ENCODE measurements around the gene UNC5C. TPM values are rescaled to one million over a fixed set of nuclear protein-coding genes. Genes with fewer than 3 reads are reported as not detected.

Gene UNC5C
- total RNA-seq, 1 donor from 2014 or later, result 2.2 TPM

GRCh38 chr4:95379633-95380032, 169.1 kb downstream of the UNC5C start:
- no peak for DNase-seq (ENCODE audit: low read depth)
- TF ChIP-seq CTCF (conservative IDR thresholded peaks at IDR 0.05; ENCODE audit: low read depth, low read length), result no peak
- no peak overlapping the region for H3K4me3 ChIP-seq (ENCODE audit: low read depth, low read length)

- DNase-seq (ENCODE audit: low read depth), result no peak
- TF ChIP-seq CTCF (conservative IDR thresholded peaks at IDR 0.05; ENCODE audit: low read depth, low read length), result no peak
- no peak overlapping the region for H3K4me3 ChIP-seq (ENCODE audit: low read depth, low read length)
Measured at GRCh38 chr4:95377366-95377900, 171.3 kb downstream of the UNC5C start.

GRCh38 chr4:95371476-95372224, 177.1 kb downstream of the UNC5C start:
- no peak overlapping the region for H3K4me3 ChIP-seq (ENCODE audit: low read depth, low read length)
- no peak for TF ChIP-seq CTCF (conservative IDR thresholded peaks at IDR 0.05; ENCODE audit: low read depth, low read length)
- DNase-seq (ENCODE audit: low read depth), result no peak

GRCh38 chr4:95367824-95368223, 180.9 kb downstream of the UNC5C start:
- H3K4me3 ChIP-seq (ENCODE audit: low read depth, low read length), result no peak overlapping the region
- no peak for TF ChIP-seq CTCF (conservative IDR thresholded peaks at IDR 0.05; ENCODE audit: low read depth, low read length)
- DNase-seq (ENCODE audit: low read depth), result no peak

- no peak for DNase-seq (ENCODE audit: low read depth)
- no peak overlapping the region for H3K4me3 ChIP-seq (ENCODE audit: low read depth, low read length)
- no peak for TF ChIP-seq CTCF (conservative IDR thresholded peaks at IDR 0.05; ENCODE audit: low read depth, low read length)
Measured at GRCh38 chr4:95363966-95364365, 184.8 kb downstream of the UNC5C start.

GRCh38 chr4:95363559-95363925, 185.2 kb downstream of the UNC5C start:
- no peak for TF ChIP-seq CTCF (conservative IDR thresholded peaks at IDR 0.05; ENCODE audit: low read depth, low read length)
- no peak for DNase-seq (ENCODE audit: low read depth)
- H3K4me3 ChIP-seq (ENCODE audit: low read depth, low read length), result no peak overlapping the region

Measured in epithelial cell of proximal tubule (primary cell).